IMR-90 (cell line): ENCODE data around the gene SKP2. TPM values are rescaled to one million over a fixed set of nuclear protein-coding genes. Genes with fewer than 3 reads are reported as not detected.

ENCODE experiments used
- ATAC-seq: fragments of 200-7000 bp; cut with Tn5 transposase; 2 replicates; pipeline ENCODE4 v1.9.1; 2020; ENCODE audit warnings: low read depth, mild to moderate bottlenecking, moderate library complexity
- BruUV-seq: library from RNA; stranded (reverse); fragments of 400-500 nt; replicated peaks from 2 replicates; lab custom pipeline; 2021; lab: Mats Ljungman, UMichigan
- CTCF ChIA-PET: fragments of 300-600 bp; formaldehyde crosslinking; extraction: SDS; loops from one replicate; lab custom pipeline; 2021; ENCODE audit warnings: antibody characterized with exemption; lab: Yijun Ruan, JAX
- POLR2A ChIA-PET: fragments of 300-600 bp; sonication (Branson Sonifier 250); formaldehyde crosslinking; loops from one replicate; lab custom pipeline; 2022; ENCODE audit warnings: antibody characterized with exemption; ENCODE audit not compliant: unreplicated experiment; lab: Charles Lee
- DNase-seq: peaks from one replicate; pipeline ENCODE4 v3.0.0; 2013
- H2AFZ ChIP-seq: replicated peaks from 2 replicates; pipeline ENCODE3; 2013; ENCODE audit warnings: low read length, mild to moderate bottlenecking; ENCODE audit not compliant: poor library complexity
- H2AK5ac ChIP-seq: 2 replicates; pipeline ENCODE4 v1.6.1; 2013; ENCODE audit warnings: low read depth, low read length, inconsistent platforms
- H2AK9ac ChIP-seq: replicated peaks from 2 replicates; pipeline ENCODE3; 2013; ENCODE audit warnings: mild to moderate bottlenecking, low read depth, low read length, moderate library complexity; ENCODE audit not compliant: poor library complexity
- H2BK120ac ChIP-seq: 2 replicates; pipeline ENCODE4 v1.6.1; 2013; ENCODE audit warnings: low read depth, low read length, inconsistent platforms
- H2BK15ac ChIP-seq: 3 replicates; pipeline ENCODE4 v1.6.1; 2013; ENCODE audit warnings: low read depth, low read length, inconsistent platforms
- H2BK20ac ChIP-seq: 2 replicates; pipeline ENCODE4 v1.6.1; 2013; ENCODE audit warnings: low read depth, mild to moderate bottlenecking, inconsistent platforms, low read length, moderate library complexity
- H2BK5ac ChIP-seq: 2 replicates; pipeline ENCODE4 v1.6.1; 2013; ENCODE audit warnings: mild to moderate bottlenecking, low read depth, low read length, inconsistent platforms; ENCODE audit not compliant: poor library complexity, severe bottlenecking
- H3K14ac ChIP-seq: replicated peaks from 2 replicates; pipeline ENCODE4 v1.6.1; 2013; ENCODE audit warnings: low read depth, low read length, inconsistent platforms
- H3K18ac ChIP-seq: 2 replicates; pipeline ENCODE4 v1.6.1; 2013; ENCODE audit warnings: low read depth, low read length, control low read depth
- H3K23ac ChIP-seq: 2 replicates; pipeline ENCODE4 v1.6.1; 2013; ENCODE audit warnings: low read depth, low read length, inconsistent platforms
- H3K27ac ChIP-seq: 2 replicates; pipeline ENCODE4 v1.5.1; 2013; ENCODE audit warnings: mild to moderate bottlenecking, control low read depth, low read length; ENCODE audit not compliant: insufficient read depth
- H3K27me3 ChIP-seq: 2 replicates; pipeline ENCODE4 v1.6.1; 2013; ENCODE audit warnings: low read length; ENCODE audit not compliant: control insufficient read depth, insufficient read depth
- H3K36me3 ChIP-seq: 2 replicates; pipeline ENCODE4 v1.6.1; 2013; ENCODE audit warnings: low read length, mixed read lengths; ENCODE audit not compliant: control insufficient read depth, insufficient read depth
- H3K4ac ChIP-seq: 2 replicates; pipeline ENCODE4 v1.6.1; 2013; ENCODE audit warnings: low read depth, low read length, inconsistent platforms
- H3K4me1 ChIP-seq: 2 replicates; pipeline ENCODE4 v1.6.1; 2013; ENCODE audit warnings: low read length, mixed read lengths; ENCODE audit not compliant: control insufficient read depth, insufficient read depth
- H3K4me2 ChIP-seq: 2 replicates; pipeline ENCODE4 v1.6.1; 2013; ENCODE audit warnings: low read depth, mild to moderate bottlenecking, control low read depth, low read length, moderate library complexity
- H3K4me3 ChIP-seq: 2 replicates; pipeline ENCODE4 v1.5.1; 2013; ENCODE audit warnings: low read depth, mild to moderate bottlenecking, control low read depth, low read length, moderate library complexity; ENCODE audit not compliant: insufficient read depth
- H3K56ac ChIP-seq: 2 replicates; pipeline ENCODE4 v1.6.1; 2013; ENCODE audit warnings: low read length, inconsistent platforms; ENCODE audit not compliant: insufficient read depth; ENCODE audit errors: extremely low read depth
- H3K79me1 ChIP-seq, 2 experiments: 2 replicates each; pipeline ENCODE4 v1.6.1; 2013; ENCODE audit warnings: low read length in 2 of 2, inconsistent platforms in 1 of 2, low read depth in 1 of 2
- H3K9ac ChIP-seq: 2 replicates; pipeline ENCODE4 v1.6.1; 2013; ENCODE audit warnings: low read depth, low read length, control low read depth
- H3K9me1 ChIP-seq: 2 replicates; pipeline ENCODE4 v1.6.1; 2013; ENCODE audit warnings: low read length, inconsistent platforms; ENCODE audit not compliant: insufficient read depth
- H3K9me3 ChIP-seq: 2 replicates; pipeline ENCODE4 v1.6.1; 2013; ENCODE audit warnings: low read length; ENCODE audit not compliant: control insufficient read depth, insufficient read depth
- H4K20me1 ChIP-seq: 2 replicates; pipeline ENCODE4 v1.6.1; 2013; ENCODE audit warnings: low read length, inconsistent platforms; ENCODE audit not compliant: insufficient read depth
- H4K5ac ChIP-seq: 2 replicates; pipeline ENCODE4 v1.6.1; 2013; ENCODE audit warnings: mild to moderate bottlenecking, low read depth, low read length, control low read depth
- H4K8ac ChIP-seq, 2 experiments: 2 replicates each; pipeline ENCODE4 v1.6.1; 2013; ENCODE audit warnings: low read depth in 2 of 2, low read length in 2 of 2, control low read depth in 1 of 2, inconsistent platforms in 1 of 2
- H4K91ac ChIP-seq: 2 replicates; pipeline ENCODE4 v1.6.1; 2013; ENCODE audit warnings: low read depth, low read length, inconsistent platforms; ENCODE audit not compliant: insufficient read depth
- CEBPB ChIP-seq: IDR thresholded peaks from 2 replicates; pipeline ENCODE4 v1.6.1; 2012; ENCODE audit warnings: low read depth, low read length, improper control_type of control experiment
- ELK1 ChIP-seq: fragments of 150-350 bp; IDR thresholded peaks from 2 replicates; pipeline ENCODE4 v1.6.1; 2016; ENCODE audit warnings: low read depth, mild to moderate bottlenecking, low read length, moderate library complexity, borderline replicate concordance
- WGBS, 2 experiments: methylation state at CpG; one replicate each; pipeline versions ENCODE4 v1.1.5 to v1.1.7; 2013; ENCODE audit warnings: missing lambda C conversion rate in 2 of 2; ENCODE audit not compliant: insufficient read length in 1 of 2; ENCODE audit errors: extremely low coverage in 2 of 2; 5-methylcytosine and 5-hydroxymethylcytosine counted together
- dilution Hi-C: fragments of 300-500 bp; cut with HindIII; formaldehyde crosslinking; loops from one replicate; pipeline ENCODE4 v1.14.3; 2018; ENCODE audit warnings: low sequenced_read_pairs; ENCODE audit not compliant: unreplicated experiment
- in situ Hi-C: fragments of 300-500 bp; cut with MboI; formaldehyde crosslinking; loops from 3 replicates; pipeline ENCODE4 v1.14.3; 2019; ENCODE audit warnings: low sequenced_read_pairs, inconsistent platforms, mixed read lengths
- intact Hi-C: fragments of 100-400 bp; cut with micrococcal nuclease; formaldehyde crosslinking; loops from 2 replicates; pipeline ENCODE4 v1.10.0; 2022
- polyA plus RNA-seq, 3 experiments: library from polyadenylated mRNA; depleted of rRNA; stranded (reverse); fragments of >200 nt; gene quantifications; 2 replicates each; pipeline ENCODE4 v1.2.3, GENCODE V29; 2012; ENCODE audit warnings: low replicate concordance in 1 of 3
- total RNA-seq: library from RNA; depleted of rRNA; stranded (reverse); fragments of >200 nt; gene quantifications from 2 replicates; pipeline ENCODE4 v1.2.3, GENCODE V29; 2012

The SKP2 gene
- total and polyA plus RNA-seq, 2 of the 4 experiments (the other 2 are of a cell fraction), result 23.3 to 92.1 TPM

GRCh38 chr5:36152324-36153297, 700 bp downstream of the SKP2 start:
- peaks cover 8% of the 10 kb centered on the region for H3K36me3 ChIP-seq
- H3K79me1 ChIP-seq, result peaks cover 25 to 65% of the 10 kb centered on the region in 2 experiments
- H2BK5ac ChIP-seq, result peak overlapping the region; percentile 61
- H2AK5ac ChIP-seq, result peak overlapping the region; percentile 39
- no peak overlapping the region for H2BK20ac ChIP-seq
- peak overlapping the region; percentile 73 for H3K4ac ChIP-seq
- peak overlapping the region; percentile 87 for H3K27ac ChIP-seq
- 0% methylated on average over 3 of the region's 24 CpGs; no CpG with 5 or more reads in 1 of the 2 experiments for WGBS, 2 experiments
- H3K9me1 ChIP-seq, result peaks cover 3% of the 10 kb centered on the region; the same call in 1 of the 2 replicates
- H3K4me2 ChIP-seq, result peak overlapping the region; percentile 92
- H3K56ac ChIP-seq, result peak overlapping the region; percentile 93
- intact Hi-C loops, result loop anchor here (2.0 to 5.0 kb wide), 2 partner anchors 88 to 725 kb away; partner anchors contain the start of genes NADK2 and NIPBL
- peak; percentile 27 for DNase-seq
- peak overlapping the region; percentile 82 for H2AK9ac ChIP-seq
- H3K9me3 ChIP-seq, result no peaks in the 10 kb centered on the region
- H4K20me1 ChIP-seq, result no peaks in the 10 kb centered on the region
- peak overlapping the region; percentile 94 for H3K23ac ChIP-seq
- H3K4me3 ChIP-seq, result peak overlapping the region; percentile 69
- TSS peak; percentile 85 for BruUV-seq
- no peaks in the 10 kb centered on the region for H3K27me3 ChIP-seq
- H3K18ac ChIP-seq, result peak overlapping the region; percentile 60
- peak overlapping the region; percentile 41; the same call in 2 of the 3 replicates for H2BK15ac ChIP-seq
- H3K4me1 ChIP-seq, result peaks cover 12% of the 10 kb centered on the region
- peak overlapping the region; percentile 85 for H3K14ac ChIP-seq
- peak overlapping the region; percentile 76 for H4K91ac ChIP-seq
- H2BK120ac ChIP-seq, result peak overlapping the region; percentile 48
- TF ChIP-seq ELK1 (no peak), CEBPB (peak; percentile 34; the same call in 1 of the 2 replicates)
- no peak for ATAC-seq
- H2AFZ ChIP-seq, result peak overlapping the region; percentile 97
- ChIA-PET POLR2A (interaction anchor here (0.6 kb wide), 1 partner anchor 107 kb away, joined by 3 read pairs; no protein-coding TSS in a partner anchor), CTCF (interaction anchor here (0.7 to 2.1 kb wide), 2 partner anchors 73 to 93 kb away, joined by 3 to 6 read pairs; no protein-coding TSS in a partner anchor)
- dilution Hi-C loops, result no loop called here
- H4K5ac ChIP-seq, result peak overlapping the region; percentile 84
- in situ Hi-C loops, result no loop called here
- peak overlapping the region; percentile 63 to 76 for H4K8ac ChIP-seq
- H3K9ac ChIP-seq, result peak overlapping the region; percentile 94
